Activated CD8-positive, alpha-beta memory T cell treated with anti-CD3 and anti-CD28 coated beads, Interleukin-2, amount 50 U/mL, for 24 hours (primary cell): ENCODE measurements around the gene TGFBRAP1.

ENCODE experiments used
- DNase-seq: peaks from one replicate; pipeline ENCODE4 v3.0.0-alpha.2; 2020; ENCODE audit errors: extremely low read depth

Gene TGFBRAP1

GRCh38 chr2:105313877-105314276 is 15.7 kb downstream of the TGFBRAP1 start:
- no peak for DNase-seq

- no peak for DNase-seq
These were observed 20.4 kb downstream of the TGFBRAP1 start for GRCh38 chr2:105309147-105309545.

- no peak for DNase-seq
These were observed 21.0 kb downstream of the TGFBRAP1 start for GRCh38 chr2:105308382-105309146.

GRCh38 chr2:105307962-105308361 is 21.6 kb downstream of the TGFBRAP1 start:
- no peak for DNase-seq

GRCh38 chr2:105307550-105307949 is 22.0 kb downstream of the TGFBRAP1 start:
- no peak for DNase-seq

- no peak for DNase-seq
These were observed 22.4 kb downstream of the TGFBRAP1 start for GRCh38 chr2:105307146-105307545.

GRCh38 chr2:105301646-105302045 is 27.9 kb downstream of the TGFBRAP1 start:
- no peak for DNase-seq

- DNase-seq = no peak
These were observed 30.2 kb downstream of the TGFBRAP1 start for GRCh38 chr2:105299290-105299689.

GRCh38 chr2:105298017-105298416 is 31.5 kb downstream of the TGFBRAP1 start:
- DNase-seq = no peak

- no peak for DNase-seq
These were observed 32.3 kb downstream of the TGFBRAP1 start for GRCh38 chr2:105297216-105297615.

GRCh38 chr2:105296017-105296611 is 33.4 kb downstream of the TGFBRAP1 start:
- DNase-seq = no peak

GRCh38 chr2:105294844-105295481 is 34.6 kb downstream of the TGFBRAP1 start:
- DNase-seq = no peak

- no peak for DNase-seq
These were observed 35.5 kb downstream of the TGFBRAP1 start for GRCh38 chr2:105294046-105294445.

GRCh38 chr2:105291981-105292380 is 37.6 kb downstream of the TGFBRAP1 start:
- no peak for DNase-seq

- no peak for DNase-seq
These were observed 38.4 kb downstream of the TGFBRAP1 start for GRCh38 chr2:105290981-105291660.

- no peak for DNase-seq
These were observed 41.4 kb downstream of the TGFBRAP1 start for GRCh38 chr2:105288133-105288532.

- no peak for DNase-seq
These were observed 41.8 kb downstream of the TGFBRAP1 start for GRCh38 chr2:105287692-105288091.

GRCh38 chr2:105283532-105283931 is 46.0 kb downstream of the TGFBRAP1 start:
- no peak for DNase-seq

GRCh38 chr2:105280281-105280680 is 49.3 kb downstream of the TGFBRAP1 start:
- no peak for DNase-seq

GRCh38 chr2:105279126-105279525 is 50.4 kb downstream of the TGFBRAP1 start:
- no peak for DNase-seq

GRCh38 chr2:105278654-105279053 is 50.9 kb downstream of the TGFBRAP1 start:
- DNase-seq = no peak

GRCh38 chr2:105274046-105274445 is 55.5 kb downstream of the TGFBRAP1 start:
- DNase-seq = no peak
